ENCODE measurements around the gene RFNG. TPM values are rescaled to one million over a fixed set of nuclear protein-coding genes. Genes with fewer than 3 reads are reported as not detected.

Gene RFNG
- total and polyA plus RNA-seq, 2 of the 13 experiments (the other 11 are each of a cell fraction or from before 2014, with no cell fraction given) = 61.4 to 64.0 TPM

- TF ChIP-seq, protein P1, sequence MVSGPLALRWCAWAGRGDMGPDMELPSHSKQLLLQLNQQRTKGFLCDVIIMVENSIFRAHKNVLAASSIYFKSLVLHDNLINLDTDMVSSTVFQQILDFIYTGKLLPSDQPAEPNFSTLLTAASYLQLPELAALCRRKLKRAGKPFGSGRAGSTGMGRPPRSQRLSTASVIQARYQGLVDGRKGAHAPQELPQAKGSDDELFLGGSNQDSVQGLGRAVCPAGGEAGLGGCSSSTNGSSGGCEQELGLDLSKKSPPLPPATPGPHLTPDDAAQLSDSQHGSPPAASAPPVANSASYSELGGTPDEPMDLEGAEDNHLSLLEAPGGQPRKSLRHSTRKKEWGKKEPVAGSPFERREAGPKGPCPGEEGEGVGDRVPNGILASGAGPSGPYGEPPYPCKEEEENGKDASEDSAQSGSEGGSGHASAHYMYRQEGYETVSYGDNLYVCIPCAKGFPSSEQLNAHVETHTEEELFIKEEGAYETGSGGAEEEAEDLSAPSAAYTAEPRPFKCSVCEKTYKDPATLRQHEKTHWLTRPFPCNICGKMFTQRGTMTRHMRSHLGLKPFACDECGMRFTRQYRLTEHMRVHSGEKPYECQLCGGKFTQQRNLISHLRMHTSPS (CRISPR knock-in tag; IDR thresholded peaks at IDR 0.05; ENCODE audit: low read depth) = no peak
- TF ChIP-seq HDAC1 (CRISPR knock-in tag; IDR thresholded peaks at IDR 0.05) (no peak), STAG1 (CRISPR knock-in tag; IDR thresholded peaks at IDR 0.05) (no peak), WIZ (CRISPR knock-in tag; IDR thresholded peaks at IDR 0.05) (no peak), ZNF580 (CRISPR knock-in tag; IDR thresholded peaks at IDR 0.05; ENCODE audit: borderline replicate concordance, low read depth) (no peak), FOXK2 (IDR thresholded peaks at IDR 0.05) (no peak), FOXM1 (CRISPR knock-in tag; IDR thresholded peaks at IDR 0.05) (no peak), POLR2A (IDR thresholded peaks at IDR 0.05; ENCODE audit: insufficient read depth in 1 of 2, low read depth in 2 of 2, low read length in 2 of 2) (peak in 1 of 2 experiments; percentile 48; a peak in 2 of 4 replicates), ELF4 (CRISPR knock-in tag; IDR thresholded peaks at IDR 0.05; ENCODE audit: borderline replicate concordance) (no peak), SP2 (CRISPR knock-in tag; IDR thresholded peaks at IDR 0.05) (no peak), FOXA1 (IDR thresholded peaks at IDR 0.05) (no peak), FOXA1 (CRISPR knock-in tag; IDR thresholded peaks at IDR 0.05) (no peak), ZNF317 (CRISPR knock-in tag; IDR thresholded peaks at IDR 0.05) (no peak), ZNF337 (CRISPR knock-in tag; IDR thresholded peaks at IDR 0.05; ENCODE audit: borderline replicate concordance, low read depth) (no peak), TEAD2 (CRISPR knock-in tag; IDR thresholded peaks at IDR 0.05) (no peak), ZNF276 (CRISPR knock-in tag; IDR thresholded peaks at IDR 0.05; ENCODE audit: low read depth) (no peak), ATF1 (CRISPR knock-in tag; IDR thresholded peaks at IDR 0.05) (no peak), ZNF878 (CRISPR knock-in tag; IDR thresholded peaks at IDR 0.05) (no peak), ZBTB3 (CRISPR knock-in tag; IDR thresholded peaks at IDR 0.05; ENCODE audit: borderline replicate concordance, low read depth) (no peak), MAX (IDR thresholded peaks at IDR 0.05) (no peak), PAX8 (CRISPR knock-in tag; IDR thresholded peaks at IDR 0.05; ENCODE audit: borderline replicate concordance) (no peak)
- TF ChIP-seq, protein P2, sequence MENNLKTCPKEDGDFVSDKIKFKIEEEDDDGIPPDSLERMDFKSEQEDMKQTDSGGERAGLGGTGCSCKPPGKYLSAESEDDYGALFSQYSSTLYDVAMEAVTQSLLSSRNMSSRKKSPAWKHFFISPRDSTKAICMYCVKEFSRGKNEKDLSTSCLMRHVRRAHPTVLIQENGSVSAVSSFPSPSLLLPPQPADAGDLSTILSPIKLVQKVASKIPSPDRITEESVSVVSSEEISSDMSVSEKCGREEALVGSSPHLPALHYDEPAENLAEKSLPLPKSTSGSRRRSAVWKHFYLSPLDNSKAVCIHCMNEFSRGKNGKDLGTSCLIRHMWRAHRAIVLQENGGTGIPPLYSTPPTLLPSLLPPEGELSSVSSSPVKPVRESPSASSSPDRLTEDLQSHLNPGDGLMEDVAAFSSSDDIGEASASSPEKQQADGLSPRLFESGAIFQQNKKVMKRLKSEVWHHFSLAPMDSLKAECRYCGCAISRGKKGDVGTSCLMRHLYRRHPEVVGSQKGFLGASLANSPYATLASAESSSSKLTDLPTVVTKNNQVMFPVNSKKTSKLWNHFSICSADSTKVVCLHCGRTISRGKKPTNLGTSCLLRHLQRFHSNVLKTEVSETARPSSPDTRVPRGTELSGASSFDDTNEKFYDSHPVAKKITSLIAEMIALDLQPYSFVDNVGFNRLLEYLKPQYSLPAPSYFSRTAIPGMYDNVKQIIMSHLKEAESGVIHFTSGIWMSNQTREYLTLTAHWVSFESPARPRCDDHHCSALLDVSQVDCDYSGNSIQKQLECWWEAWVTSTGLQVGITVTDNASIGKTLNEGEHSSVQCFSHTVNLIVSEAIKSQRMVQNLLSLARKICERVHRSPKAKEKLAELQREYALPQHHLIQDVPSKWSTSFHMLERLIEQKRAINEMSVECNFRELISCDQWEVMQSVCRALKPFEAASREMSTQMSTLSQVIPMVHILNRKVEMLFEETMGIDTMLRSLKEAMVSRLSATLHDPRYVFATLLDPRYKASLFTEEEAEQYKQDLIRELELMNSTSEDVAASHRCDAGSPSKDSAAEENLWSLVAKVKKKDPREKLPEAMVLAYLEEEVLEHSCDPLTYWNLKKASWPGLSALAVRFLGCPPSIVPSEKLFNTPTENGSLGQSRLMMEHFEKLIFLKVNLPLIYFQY (CRISPR knock-in tag; IDR thresholded peaks at IDR 0.05; ENCODE audit: borderline replicate concordance) = no peak
These were observed 30.4 kb upstream of the RFNG start (continued) for GRCh38 chr17:82081966-82082365.
